OCI-LY1 (cell line): ENCODE data around the gene PCSK2.

Source experiments
- CTCF ChIP-seq: fragments of 200-600 bp; sonication (generic), shearing (Covaris generic); IDR thresholded peaks from 2 replicates; pipeline ENCODE4 v1.5.1; 2017; ENCODE audit warnings: mild to moderate bottlenecking, antibody characterized with exemption, low read length, moderate library complexity, mixed read lengths
- EZH2 ChIP-seq: fragments of 200-600 bp; sonication (generic), shearing (Covaris generic); IDR thresholded peaks from 2 replicates; pipeline ENCODE4 v1.8.0; 2017; ENCODE audit warnings: borderline replicate concordance, mixed run types, mild to moderate bottlenecking, antibody characterized with exemption, low read length, moderate library complexity, mixed read lengths

- TF ChIP-seq CTCF (no peak), EZH2 (no peak)
Measured at GRCh38 chr20:17485017-17485416, 258.2 kb downstream of the PCSK2 start.
